Measurements from ENCODE around the gene HMCN1.

HMCN1 gene

GRCh38 chr1:185966471-185966870 lies 232.3 kb downstream of the HMCN1 start:
- DNase-seq (ENCODE audit: low read depth), result no peak

GRCh38 chr1:185969028-185969427 lies 234.8 kb downstream of the HMCN1 start:
- DNase-seq (ENCODE audit: low read depth), result no peak

DNA sequence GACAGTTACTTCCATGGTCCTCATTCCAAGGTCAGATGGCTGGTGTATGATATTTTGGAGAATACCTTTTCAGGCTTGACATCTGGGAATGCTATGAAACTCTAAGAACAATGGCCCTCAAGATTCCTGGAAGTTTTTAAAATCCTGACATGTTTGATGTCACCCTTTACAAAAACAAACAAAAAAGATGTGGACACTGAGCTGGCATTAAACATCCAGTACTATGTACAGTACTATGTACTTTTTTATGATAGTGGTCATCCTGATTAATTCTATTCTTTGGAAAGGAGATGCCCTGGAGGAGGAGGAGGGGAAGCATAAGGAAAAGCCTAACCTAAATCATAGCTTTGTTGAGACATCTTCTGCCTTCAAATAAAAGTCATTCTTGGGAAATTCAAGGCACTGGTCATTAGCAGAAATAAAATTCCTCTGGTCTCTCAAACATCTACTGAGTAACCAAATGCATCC lies 235.4 kb downstream of the HMCN1 start:
- DNase-seq (ENCODE audit: low read depth), result no peak

- no peak for DNase-seq (ENCODE audit: low read depth)
Measured at GRCh38 chr1:185971688-185972087, 237.5 kb downstream of the HMCN1 start.

DNA sequence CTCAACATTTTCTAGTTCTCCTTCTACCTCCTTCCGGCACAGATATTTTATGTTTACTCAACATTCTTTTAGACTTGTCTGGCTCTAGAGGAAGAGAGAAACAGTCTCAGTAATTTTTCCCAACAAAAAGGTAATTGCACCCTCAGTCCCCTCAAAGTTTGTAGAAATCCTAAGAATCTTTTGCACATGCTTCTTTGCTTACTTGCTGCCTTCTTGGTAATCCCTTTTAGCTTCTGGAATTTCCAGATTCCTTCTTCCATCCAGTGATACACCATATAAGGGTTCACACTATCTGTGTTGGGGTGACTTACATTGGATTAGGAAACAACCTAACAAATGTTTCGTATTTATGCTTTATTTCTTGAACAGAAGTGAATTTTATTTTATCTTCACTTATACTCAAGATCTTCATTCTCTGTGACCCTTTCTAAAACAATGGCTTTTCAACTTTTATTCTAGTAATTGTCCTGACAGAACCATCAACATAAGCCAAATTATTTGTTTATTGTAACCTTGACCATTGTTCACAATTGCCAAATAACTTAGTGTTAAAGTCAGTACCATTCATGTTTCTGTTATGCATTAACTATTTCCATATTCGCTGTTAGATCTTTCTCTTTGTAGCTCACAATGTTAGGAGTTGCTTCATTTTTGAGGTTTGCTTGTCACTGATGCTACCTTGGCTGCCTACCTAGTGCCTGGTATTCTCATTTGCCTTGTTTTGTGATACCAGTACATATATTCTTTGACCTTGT lies 238.1 kb downstream of the HMCN1 start:
- no peak for DNase-seq (ENCODE audit: low read depth)

- no peak for DNase-seq (ENCODE audit: low read depth)
Measured at GRCh38 chr1:185973645-185974044, 239.5 kb downstream of the HMCN1 start.

- no peak for DNase-seq (ENCODE audit: low read depth)
Measured at GRCh38 chr1:185974367-185975170, 240.4 kb downstream of the HMCN1 start.

GRCh38 chr1:185980891-185981290 lies 246.7 kb downstream of the HMCN1 start:
- no peak for DNase-seq (ENCODE audit: low read depth)

DNA sequence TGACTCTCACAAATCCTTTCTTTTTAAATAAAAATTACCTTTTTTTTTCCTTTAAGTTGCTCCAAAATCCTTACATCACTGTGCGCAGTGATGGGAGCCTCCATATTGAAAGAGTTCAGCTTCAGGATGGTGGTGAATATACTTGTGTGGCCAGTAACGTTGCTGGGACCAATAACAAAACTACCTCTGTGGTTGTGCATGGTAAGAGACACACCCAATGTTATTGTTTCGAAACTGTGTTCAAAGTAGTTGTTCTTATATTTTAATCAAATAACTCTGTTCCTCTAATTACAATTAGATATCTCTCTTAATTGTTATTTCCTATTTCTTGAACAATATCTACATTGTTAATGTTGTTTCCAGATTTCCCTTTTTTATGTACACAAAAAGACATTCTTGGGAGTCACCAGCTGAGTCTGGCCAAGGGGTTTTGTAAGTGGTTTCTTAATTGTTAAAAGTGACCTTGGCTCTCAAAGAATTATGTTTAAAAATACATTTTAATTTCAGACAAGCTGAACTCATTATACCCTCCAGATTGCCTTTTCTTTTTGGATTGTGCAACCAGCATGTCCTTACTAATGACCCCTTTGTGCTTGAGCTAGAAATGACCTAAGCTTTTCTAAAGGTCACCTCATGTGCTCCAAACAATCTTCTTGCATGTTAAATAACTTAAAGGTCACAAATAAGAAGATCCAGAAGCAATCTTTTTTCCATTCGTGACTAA lies 250.1 kb downstream of the HMCN1 start:
- no peak for DNase-seq (ENCODE audit: low read depth)

- DNase-seq (ENCODE audit: low read depth), result no peak
Measured at GRCh38 chr1:185987611-185988321, 253.6 kb downstream of the HMCN1 start.

GRCh38 chr1:185990565-185990964 lies 256.4 kb downstream of the HMCN1 start:
- DNase-seq (ENCODE audit: low read depth), result no peak

DNA sequence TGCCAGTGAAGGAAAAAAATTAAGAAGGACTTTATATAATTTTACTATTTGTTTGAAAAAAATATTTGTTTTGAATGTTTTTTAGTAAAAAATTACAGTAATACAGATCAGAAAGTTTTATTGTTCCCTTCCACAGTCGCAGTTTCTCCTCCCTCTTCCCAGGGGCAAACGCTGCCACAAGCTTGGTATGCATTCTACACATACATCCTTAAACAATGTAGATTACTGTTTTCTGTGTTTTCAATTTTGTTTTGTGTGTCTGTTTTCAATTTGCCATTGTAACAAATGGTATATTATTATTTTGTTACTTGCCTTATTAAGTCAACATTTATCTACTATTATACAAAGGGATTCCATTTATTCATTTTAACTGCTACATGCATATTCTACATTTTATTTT lies 257.1 kb downstream of the HMCN1 start:
- DNase-seq (ENCODE audit: low read depth), result no peak

DNA sequence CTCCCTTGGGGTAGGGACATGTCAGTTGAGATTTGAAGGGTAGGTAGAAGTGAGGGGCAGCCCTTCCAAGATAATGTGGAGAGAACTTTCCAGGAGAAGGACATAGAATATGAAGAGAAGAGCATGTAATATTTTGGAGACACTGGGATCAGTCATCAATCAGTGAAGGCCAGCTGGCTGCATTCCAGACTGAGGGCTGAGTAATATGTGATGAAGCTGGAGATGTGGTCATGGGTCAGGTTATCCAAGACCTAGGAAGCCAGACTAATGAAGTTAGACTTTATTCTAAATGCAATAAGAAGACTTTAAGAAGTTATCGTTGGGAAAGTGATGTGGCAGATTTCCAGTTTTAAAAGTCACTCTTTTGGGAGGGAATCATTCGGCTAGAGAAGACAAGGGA lies 262.0 kb downstream of the HMCN1 start:
- no peak for DNase-seq (ENCODE audit: low read depth)

GRCh38 chr1:185998391-185998790 lies 264.2 kb downstream of the HMCN1 start:
- no peak for DNase-seq (ENCODE audit: low read depth)

- no peak for DNase-seq (ENCODE audit: low read depth)
Measured at GRCh38 chr1:186002406-186002805, 268.2 kb downstream of the HMCN1 start.

DNA sequence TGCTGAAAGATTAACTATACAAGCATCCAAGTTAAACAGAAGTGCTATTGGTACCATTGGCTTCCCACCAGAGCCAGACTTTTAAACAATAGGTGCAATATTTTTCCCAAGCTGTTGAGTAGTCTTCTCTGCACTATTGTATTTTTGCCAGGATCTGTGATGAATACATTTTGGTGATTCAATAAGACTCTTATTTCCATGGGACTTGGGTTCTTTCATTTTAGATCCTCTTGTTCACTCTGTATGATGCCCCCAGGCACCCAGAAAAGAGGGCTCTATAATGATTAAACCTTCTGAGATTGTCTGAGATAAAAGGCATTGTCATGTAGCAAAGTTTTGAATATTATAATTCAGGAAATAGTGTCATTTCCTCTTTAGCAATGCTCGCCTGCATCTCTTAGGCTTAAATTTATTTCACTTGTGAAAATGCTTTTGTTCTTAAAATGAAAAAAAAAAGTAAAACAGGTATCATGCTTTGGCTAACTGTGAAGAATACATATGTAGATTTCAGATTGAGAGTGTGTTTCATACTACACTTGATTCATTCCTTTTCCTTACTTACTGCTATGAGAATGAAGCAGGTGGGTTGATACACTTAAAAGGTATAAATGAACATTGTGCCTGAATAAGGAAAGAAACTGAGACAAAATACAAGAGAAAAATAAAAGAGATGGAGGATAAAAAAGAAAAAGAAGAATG lies 275.0 kb downstream of the HMCN1 start:
- DNase-seq (ENCODE audit: low read depth), result no peak

- DNase-seq (ENCODE audit: low read depth), result no peak
Measured at GRCh38 chr1:186014370-186015037, 280.3 kb downstream of the HMCN1 start.

GRCh38 chr1:186016856-186017255 lies 282.7 kb downstream of the HMCN1 start:
- no peak for DNase-seq (ENCODE audit: low read depth)

- DNase-seq (ENCODE audit: low read depth), result no peak
Measured at GRCh38 chr1:186022184-186022583, 288.0 kb downstream of the HMCN1 start.

DNA sequence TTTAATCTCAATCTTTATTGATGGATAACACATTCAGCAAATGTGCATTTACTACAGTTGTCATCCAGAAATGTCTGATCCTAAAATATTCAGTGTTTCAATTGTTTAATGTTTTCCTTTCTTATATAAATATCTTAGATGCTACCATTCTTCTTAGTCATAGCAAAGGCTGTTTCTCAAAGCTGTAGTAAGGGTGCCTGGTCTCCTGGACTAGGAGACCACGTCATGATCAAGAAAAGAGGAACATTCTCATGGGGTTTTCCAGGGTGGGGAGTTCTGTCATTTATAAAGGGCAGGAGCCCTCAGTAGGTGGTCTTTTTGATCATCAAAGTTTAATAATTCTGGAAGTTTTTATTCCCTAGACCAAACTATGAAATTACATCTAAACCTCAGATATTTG lies 292.8 kb downstream of the HMCN1 start:
- no peak for DNase-seq (ENCODE audit: low read depth)

DNA sequence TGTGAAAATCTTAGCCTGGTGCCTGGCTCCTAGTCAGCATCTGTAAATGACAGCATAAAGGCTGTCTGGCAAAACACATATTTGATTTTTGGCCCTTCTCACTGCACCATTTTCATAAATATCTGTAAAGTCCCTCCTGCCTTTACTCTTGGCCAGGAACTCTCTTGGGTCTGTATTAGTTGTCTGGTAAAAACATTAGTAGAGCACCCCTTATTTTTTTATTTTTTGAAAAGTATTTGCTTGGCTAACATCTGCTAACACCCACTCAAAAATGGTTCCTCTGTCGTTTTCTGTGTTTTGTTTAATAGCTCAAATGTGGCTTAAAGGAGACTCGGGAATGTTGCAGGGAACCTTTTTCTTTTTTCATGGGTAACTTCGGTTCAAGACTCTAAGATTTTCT lies 293.4 kb downstream of the HMCN1 start:
- no peak for DNase-seq (ENCODE audit: low read depth)
